Upper lobe of left lung (tissue), 4 donors: Measurements from ENCODE around the gene TLK2.
"Not testable (repeated sequence)": the region's sequence is repeated elsewhere in the genome, so short reads cannot be mapped to it uniquely, and the experiment has no call there.

Experiments used
- CTCF ChIP-seq, 6 experiments: fragments of 450-650 bp in 4 of 6; fragments of 200-600 bp in 2 of 6; sonication (generic) in 2 of 6; IDR thresholded peaks; one replicate each; pipeline ENCODE4 v1.5.1; 2016 to 2019; ENCODE audit warnings: antibody characterized with exemption in 6 of 6
- EP300 ChIP-seq, 4 donors: sonication (generic); formaldehyde crosslinking; IDR thresholded peaks; one replicate each; pipeline ENCODE4 v1.5.1; 2017; ENCODE audit warnings: antibody characterized with exemption in 4 of 4, control low read depth in 2 of 4
- POLR2A ChIP-seq, 4 donors: fragments of 450-650 bp; IDR thresholded peaks; one replicate each; pipeline ENCODE4 v1.5.1; 2016 to 2017; ENCODE audit warnings: antibody characterized with exemption in 4 of 4, mild to moderate bottlenecking in 2 of 4
- POLR2AphosphoS5 ChIP-seq, 2 donors: sonication (generic); formaldehyde crosslinking; IDR thresholded peaks; one replicate each; pipeline ENCODE4 v1.5.1; 2017; ENCODE audit warnings: antibody characterized with exemption in 2 of 2

DNA sequence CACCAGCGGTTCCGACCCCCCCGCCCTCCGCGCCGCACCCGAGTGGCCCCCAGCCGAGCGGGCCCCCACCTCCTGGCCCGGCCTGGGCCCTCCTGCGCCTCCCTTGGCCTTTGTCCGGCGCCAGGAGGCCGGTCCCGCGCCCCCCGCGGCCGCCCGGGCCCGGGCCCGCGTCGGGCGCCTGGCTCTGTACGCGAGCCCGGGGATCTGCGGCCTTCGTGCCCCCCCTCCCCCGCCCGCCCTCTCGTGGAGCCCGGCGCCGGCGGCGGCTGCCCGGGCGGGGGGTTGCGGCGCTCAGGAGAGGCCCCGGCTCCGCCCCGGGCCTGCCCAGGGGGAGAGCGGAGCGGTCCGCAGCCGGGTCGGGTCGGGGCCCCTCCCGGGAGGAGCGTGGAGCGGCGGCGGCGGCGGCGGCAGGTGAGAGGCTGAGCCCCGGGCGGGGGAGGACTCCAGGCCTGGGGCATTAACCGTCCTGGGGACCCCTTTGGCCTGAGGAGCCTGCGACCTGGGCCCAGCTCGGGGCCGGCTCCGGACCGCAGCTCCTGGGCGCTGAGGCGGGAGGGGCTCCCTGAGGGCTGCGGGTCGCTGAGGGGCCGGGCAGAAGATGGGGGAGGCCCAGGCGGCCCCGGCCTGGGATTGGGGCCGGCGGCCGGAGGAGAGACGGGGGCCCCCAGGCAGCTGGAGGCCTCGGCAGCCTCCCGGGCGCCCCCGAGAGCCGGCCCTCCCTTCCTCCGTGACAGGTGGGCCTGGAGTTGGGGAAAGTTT lies 434 bp downstream of the TLK2 start:
- TF ChIP-seq CTCF (IDR thresholded peaks at IDR 0.05) (peak in 1 of 6 experiments; percentile 4), POLR2A (IDR thresholded peaks at IDR 0.05) (peak in 1 of 4 donors; percentile 46)
- TF ChIP-seq POLR2AphosphoS5, EP300 (IDR thresholded peaks at IDR 0.05): not testable (repeated sequence)
